GM13977 (cell line): ENCODE data around the gene PIP5K1B.

Experiments
- DNase-seq: peaks from one replicate; pipeline ENCODE4 v3.0.0; 2012; ENCODE audit warnings: low spot score
- CTCF ChIP-seq: IDR thresholded peaks from 2 replicates; pipeline ENCODE4 v1.5.1; 2012; ENCODE audit warnings: mild to moderate bottlenecking, control low read depth; ENCODE audit not compliant: insufficient read depth; ENCODE audit errors: extremely low read depth, missing control alignments
- in situ Hi-C: fragments of 300-500 bp; cut with MboI; formaldehyde crosslinking; loops from one replicate; pipeline ENCODE4 v1.12.0; 2022; ENCODE audit warnings: low sequenced_read_pairs, low pct_unique_long_range_greater_than_20kb, mixed read lengths, inconsistent platforms; ENCODE audit not compliant: unreplicated experiment

Gene PIP5K1B

GRCh38 chr9:68771376-68771775 lies 66.3 kb downstream of the PIP5K1B start:
- no peak for TF ChIP-seq CTCF
- DNase-seq: no peak
- in situ Hi-C loops: no loop called here

GRCh38 chr9:68775003-68775730 lies 70.1 kb downstream of the PIP5K1B start:
- no peak for TF ChIP-seq CTCF
- in situ Hi-C loops: no loop called here
- no peak for DNase-seq

GRCh38 chr9:68777070-68777763 lies 72.2 kb downstream of the PIP5K1B start:
- in situ Hi-C loops: no loop called here
- DNase-seq: no peak
- TF ChIP-seq CTCF: no peak

- no peak for DNase-seq
- TF ChIP-seq CTCF: no peak
- in situ Hi-C loops: no loop called here
Observed at GRCh38 chr9:68778635-68779034, 73.6 kb downstream of the PIP5K1B start.

- DNase-seq: peak; percentile 87
- in situ Hi-C loops: no loop called here
- TF ChIP-seq CTCF: peak; percentile 68
Observed at GRCh38 chr9:68779558-68780379, 74.7 kb downstream of the PIP5K1B start.

GRCh38 chr9:68780380-68780712 lies 75.3 kb downstream of the PIP5K1B start:
- no peak for DNase-seq
- in situ Hi-C loops: no loop called here
- TF ChIP-seq CTCF: no peak
